MV-4-11 (cell line): ENCODE results near the gene PPP6R3.
"Not testable (repeated sequence)": the region's sequence is repeated elsewhere in the genome, so short reads cannot be mapped to it uniquely, and the experiment has no call there.

ENCODE experiments used
- DNase-seq: peaks from one replicate; lab custom pipeline; 2025; lab: John Stamatoyannopoulos, UW

The PPP6R3 gene

DNA sequence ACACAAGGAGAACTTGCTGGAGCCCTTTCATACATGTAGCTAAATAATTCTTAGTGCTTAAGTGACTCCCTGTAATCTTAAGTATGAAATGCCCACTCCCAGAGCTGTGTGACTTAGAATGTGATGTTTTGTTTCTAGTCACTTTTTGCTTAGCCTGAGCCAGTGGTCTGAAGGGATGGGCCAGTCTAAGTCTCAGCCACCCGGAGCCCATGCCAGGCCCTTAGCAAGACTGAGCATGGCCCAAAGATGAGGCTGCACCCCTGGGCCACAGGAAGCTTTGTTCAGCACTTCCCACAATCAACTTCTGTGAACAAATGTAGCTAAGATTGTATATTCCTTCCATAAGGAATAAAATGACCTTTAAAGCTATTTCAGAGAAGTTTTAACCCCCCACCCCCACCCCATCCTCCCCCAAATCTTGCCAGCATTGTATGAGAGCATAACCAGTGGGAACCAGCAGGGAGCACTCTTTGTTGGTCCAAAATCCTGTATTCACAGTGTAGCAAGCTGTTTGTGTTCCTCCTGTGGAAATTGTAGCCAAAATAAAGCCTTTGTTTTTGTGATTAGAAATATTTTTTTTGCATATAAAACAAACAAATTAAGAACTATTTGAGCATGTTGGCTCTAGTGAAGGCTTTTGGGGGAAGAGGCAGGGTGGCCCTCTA lies 150.0 kb downstream of the PPP6R3 start:
- DNase-seq = no peak

DNA sequence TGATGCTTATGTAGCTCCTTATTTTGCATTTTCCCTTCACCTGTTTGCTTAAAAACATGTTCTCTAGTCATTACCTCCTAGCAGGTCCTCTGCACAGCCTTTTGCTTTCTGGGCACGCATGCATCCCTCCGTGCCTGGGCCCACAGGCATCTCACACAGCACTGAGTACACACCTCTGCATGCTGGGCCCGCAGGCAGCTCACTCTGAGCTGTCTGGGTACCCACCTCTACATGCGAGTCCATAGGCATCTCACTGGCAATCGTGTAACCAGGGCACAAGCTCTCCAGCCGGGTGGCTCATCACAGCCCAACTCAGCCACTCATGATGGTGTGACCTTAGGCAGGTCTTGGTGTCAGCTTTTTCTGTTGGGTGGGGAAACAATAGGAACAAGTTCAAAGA lies 155.1 kb downstream of the PPP6R3 start:
- DNase-seq = no peak

DNA sequence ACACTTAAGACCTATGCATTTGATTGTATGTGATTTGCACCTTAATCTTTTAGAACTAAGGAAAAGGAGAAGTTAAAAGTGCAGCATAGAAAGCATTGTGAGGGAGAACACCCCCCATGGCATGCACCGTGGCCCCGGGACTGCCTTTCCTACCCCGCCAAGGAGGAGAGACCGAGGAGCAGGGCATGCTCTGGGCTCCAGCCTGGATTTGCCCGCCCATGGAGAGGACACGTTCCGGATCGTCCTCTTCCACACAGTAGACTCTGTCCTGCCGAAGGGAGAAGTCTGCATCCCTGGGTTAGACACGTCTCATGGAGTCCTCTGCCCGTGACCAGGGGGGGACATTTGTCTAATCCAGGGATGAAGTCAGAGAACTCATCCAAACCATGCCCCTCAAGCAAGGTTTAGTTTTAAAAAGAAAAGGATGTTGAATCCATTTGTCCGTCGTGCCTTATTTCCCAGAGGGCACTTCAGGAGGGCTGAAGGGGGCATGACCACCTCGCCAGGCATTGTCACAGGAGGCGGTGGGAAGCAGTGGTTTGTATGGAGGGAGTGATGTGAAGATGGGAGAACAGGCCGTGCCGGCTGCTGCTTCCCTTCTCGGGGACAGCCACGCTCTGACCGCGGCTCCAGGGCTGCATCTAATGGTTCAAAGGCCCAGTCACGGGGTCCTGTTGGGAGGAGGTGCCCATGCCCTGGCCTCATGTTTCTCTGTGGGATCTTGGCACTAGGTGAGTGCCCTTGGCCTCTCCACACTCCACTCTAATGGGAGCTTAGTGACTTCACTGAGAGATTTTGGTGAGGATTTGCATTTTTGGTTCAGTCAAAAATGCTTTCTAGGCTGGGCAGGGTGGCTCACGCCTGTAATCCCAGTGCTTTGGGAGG lies 157.6 kb downstream of the PPP6R3 start:
- DNase-seq = no peak

DNA sequence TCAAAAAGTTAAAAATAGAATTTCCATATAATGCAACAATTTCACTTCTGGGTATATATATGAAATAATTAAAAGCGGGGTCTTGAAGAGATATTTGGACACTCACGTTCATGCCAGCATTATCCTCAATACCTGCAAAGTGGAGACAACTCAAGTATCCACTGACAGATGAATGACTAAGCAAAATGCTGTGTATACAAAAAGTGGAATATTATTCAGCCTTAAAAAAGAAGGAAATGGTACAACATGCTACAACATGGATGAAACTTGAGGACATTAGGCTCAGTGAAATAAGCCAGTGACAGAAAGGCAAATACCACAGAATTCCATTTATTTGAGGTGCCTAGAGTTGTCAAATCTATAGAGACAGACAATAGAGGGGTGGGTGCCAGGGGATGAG lies 161.3 kb downstream of the PPP6R3 start:
- DNase-seq = no peak

DNA sequence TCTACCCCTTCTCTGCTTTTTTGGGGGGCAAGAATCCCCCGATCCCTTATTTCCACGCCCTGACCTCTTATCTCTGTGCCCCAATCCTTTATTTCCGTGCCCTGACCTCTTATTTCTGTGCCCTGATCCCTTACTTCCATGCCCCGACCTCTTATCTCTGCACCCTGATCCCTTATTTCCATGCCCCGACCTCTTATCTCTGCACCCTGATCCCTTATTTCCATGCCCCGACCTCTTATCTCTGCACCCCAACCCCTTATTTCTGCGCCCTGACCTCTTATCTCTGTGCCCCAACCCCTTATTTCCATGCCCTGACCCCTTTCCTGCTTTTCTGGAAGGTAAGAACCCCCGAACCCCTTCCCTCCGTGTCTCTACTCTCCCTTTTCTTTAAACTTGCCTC lies 163.2 kb downstream of the PPP6R3 start:
- not testable (repeated sequence) for DNase-seq

DNA sequence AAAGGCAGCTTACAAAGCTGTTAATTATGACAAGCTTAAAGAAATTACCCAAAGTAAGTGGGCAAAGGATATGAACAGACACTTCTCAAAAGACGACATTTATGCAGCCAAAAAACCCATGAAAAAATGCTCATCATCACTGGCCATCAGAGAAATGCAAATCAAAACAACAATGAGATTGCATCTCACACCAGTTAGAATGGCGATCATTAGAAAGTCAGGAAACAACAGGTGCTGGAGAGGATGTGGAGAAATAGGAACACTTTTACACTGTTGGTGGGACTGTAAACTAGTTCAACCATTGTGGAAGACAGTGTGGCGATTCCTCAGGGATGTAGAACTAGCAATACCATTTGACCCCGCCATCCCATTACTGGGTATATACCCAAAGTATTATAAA lies 164.5 kb downstream of the PPP6R3 start:
- DNase-seq = not testable (repeated sequence)

DNA sequence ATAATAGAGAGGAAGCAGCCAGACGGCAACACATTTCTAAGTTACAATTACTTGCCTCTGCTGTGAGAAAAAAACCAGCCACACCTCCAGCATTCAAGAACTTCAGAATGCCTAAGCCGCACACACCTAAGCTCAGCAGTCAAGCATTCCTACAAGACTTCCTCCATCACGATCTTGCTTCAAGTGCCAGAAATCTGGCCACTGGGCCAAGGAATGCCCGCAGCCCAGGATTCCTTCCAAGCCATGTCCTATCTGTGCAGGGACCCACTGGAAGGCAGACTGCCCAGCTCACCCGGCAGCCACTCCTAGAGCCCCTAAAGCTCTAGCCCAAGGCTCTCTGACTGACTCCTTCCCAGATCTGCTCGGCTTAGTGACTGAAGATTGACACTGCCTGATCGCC lies 165.7 kb downstream of the PPP6R3 start:
- not testable (repeated sequence) for DNase-seq

DNA sequence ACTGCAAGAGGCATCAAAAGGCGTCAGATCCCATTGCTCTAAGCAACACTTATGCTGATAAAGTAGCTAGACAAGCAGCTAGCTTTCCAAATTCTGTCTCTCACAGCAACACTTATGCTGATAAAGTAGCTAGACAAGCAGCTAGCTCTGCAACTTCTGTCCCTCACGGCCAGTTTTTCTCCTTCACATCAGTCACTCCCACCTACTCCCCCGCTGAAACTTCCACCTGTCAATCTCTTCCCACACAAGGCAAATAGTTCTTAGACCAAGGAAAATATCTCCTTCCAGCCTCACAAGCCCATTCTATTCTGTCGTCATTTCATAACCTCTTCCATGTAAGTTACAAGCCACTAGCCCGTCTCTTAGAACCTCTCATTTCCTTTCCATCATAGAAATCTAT lies 168.3 kb downstream of the PPP6R3 start:
- not testable (repeated sequence) for DNase-seq

DNA sequence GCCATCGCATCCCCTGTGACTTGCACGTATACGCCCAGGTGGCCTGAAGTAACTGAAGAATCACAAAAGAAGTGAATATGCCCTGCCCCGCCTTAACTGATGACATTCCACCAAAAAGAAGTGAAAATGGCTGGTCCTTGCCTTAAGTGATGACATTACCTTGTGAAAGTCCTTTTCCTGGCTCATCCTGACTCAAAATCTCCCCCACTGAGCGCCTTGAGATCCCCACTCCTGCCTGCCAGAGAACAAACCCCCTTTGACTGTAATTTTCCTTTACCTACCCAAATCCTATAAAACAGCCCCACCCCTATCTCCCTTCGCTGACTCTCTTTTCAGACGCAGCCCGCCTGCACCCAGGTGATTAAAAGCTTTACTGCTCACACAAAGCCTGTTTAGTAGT lies 171.8 kb downstream of the PPP6R3 start:
- DNase-seq = not testable (repeated sequence)

DNA sequence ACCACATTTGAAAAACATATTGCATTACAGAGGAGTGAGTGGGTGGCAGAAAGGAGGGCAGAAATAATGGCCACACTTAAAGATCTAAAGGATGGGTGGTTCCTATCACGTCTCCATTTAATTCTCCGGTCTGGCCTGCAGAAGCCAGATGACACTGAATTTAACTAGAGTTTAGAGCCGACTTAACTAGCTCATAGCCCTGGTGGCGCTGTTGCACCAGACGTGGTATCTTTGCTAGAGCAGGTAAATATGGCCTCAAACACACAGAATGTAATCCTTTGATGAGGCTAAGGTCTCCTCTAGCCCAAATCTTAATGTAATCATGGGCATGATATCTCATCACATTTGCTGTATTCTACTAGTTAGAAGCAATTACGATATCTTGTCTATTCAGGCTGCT lies 172.2 kb downstream of the PPP6R3 start:
- peak; percentile 39 for DNase-seq

DNA sequence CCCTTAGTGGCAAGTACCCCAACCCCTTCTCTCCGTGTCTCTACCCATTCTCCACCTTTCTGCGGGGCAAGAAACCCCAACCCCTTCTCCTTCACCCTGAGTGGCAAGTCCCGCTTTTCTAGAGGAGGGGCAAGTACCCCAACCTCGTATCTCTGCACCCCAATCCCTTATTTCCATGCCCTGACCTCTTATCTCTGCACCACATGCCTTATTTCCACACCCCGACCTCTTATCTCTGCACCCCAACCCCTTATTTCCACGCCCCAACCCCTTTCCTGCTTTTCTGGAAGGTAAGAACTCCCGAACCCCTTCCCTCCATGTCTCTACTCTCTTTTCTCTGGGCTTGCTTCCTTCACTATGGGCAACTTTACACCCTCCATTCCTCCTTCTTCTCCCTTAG lies 174.1 kb downstream of the PPP6R3 start:
- DNase-seq = not testable (repeated sequence)

DNA sequence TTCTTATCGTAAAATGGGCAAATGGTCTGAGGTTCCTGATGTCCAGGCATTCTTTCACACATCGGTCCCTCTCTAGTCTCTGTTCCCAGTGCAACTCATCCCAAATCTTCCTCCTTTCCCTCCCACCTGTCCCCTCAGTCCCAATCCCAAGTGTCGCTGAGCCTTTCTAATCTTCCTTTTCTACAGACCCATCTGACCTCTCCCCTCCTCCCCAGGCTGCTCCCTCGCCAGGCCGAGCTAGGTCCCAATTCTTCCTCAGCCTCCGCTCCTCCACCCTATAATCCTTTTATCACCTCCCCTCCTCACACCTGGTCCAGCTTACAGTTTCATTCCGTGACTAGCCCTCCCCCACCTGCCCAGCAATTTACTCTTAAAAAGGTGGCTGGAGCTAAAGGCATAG lies 174.6 kb downstream of the PPP6R3 start:
- DNase-seq = not testable (repeated sequence)

DNA sequence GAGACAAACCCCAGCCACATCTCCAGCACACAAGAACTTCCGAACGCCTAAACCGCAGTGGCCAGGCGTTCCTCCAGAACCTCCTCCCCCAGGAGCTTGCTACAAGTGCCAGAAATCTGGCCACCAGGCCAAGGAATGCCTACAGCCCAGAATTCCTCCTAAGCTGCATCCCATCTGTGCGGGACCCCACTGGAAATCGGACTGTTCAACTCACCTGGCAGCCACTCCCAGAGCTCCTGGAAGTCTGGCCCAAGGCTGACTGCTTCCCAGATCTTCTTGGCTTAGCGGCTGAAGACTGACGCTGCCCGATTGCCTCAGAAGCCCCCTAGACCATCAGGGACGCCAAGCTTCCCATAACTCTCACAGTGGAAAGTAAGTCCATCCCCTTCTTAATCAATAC lies 175.3 kb downstream of the PPP6R3 start:
- not testable (repeated sequence) for DNase-seq

DNA sequence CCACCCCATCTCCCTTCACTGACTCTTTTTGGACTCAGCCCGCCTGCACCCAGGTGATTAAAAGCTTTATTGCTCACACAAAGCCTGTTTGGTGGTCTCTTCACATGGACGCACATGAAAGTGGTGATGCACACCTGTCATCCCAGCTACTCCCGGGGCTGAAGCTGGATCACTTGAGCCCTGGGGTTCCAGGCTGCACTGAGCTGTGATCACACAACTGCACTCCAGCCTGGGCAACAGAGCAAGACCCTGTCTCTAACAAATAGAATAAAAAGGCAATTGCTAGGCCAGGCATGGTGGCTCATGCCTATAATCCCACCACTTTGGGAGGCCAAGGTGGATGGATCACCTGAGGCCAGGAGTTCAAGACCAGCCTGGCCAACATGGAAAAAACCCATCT lies 178.8 kb downstream of the PPP6R3 start:
- not testable (repeated sequence) for DNase-seq

DNA sequence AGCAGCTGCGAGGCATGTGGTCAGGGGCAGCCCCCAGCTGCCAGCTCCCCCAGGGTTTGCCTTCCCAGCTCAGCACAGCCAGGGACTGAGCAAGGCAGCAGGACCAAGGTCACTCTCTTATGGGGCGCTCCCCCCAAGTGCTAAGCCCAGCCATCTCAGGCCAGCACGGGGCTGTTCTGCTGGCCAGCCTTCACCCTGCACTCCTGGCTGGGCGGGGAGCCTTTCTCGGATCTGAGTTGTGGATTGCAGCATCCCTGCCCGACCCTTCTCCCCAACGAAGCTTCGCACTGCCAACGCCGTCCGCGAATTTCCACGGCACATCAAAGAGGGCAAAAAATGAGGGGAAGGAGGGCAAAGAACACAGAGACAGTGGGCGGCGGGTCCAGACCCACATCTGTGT lies 181.3 kb downstream of the PPP6R3 start:
- DNase-seq = no peak

DNA sequence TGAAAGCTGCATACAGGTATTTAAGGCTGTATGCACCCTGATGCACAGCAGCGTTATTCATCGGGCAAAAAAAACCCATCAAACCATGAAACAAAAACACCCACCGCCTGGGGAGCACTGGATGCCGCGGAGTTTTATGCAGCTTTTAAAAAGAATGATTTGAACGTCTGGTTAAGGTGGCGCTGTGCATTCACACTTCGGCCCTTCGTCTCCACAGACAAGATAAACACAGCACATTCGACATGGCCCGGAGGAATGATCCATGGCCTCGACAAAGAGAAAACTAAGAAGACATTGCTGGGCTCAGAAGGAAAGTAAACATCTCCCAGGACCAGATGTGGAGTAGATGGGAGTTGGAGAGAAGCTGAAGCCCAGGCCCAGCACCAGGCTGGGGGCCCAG lies 183.0 kb downstream of the PPP6R3 start:
- no peak for DNase-seq

DNA sequence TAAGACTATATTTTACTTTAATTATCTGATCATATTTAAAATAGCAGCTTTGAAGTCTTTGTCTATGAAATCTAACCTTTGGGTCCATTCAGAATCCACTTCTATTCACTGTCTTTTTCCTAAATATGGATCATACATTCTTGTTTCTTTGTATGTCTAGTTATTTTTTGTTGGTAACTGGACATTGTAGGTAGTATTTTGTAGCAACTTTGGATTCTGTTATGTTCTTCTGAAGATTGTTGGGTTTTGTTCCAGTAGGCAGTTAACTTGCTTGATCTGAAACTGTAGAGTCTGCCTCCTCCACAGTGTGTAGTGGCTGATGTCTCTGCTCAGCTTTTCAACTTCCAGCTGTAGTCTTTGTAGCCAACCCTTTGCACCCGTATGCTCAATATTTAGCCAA lies 186.3 kb downstream of the PPP6R3 start:
- no peak for DNase-seq

DNA sequence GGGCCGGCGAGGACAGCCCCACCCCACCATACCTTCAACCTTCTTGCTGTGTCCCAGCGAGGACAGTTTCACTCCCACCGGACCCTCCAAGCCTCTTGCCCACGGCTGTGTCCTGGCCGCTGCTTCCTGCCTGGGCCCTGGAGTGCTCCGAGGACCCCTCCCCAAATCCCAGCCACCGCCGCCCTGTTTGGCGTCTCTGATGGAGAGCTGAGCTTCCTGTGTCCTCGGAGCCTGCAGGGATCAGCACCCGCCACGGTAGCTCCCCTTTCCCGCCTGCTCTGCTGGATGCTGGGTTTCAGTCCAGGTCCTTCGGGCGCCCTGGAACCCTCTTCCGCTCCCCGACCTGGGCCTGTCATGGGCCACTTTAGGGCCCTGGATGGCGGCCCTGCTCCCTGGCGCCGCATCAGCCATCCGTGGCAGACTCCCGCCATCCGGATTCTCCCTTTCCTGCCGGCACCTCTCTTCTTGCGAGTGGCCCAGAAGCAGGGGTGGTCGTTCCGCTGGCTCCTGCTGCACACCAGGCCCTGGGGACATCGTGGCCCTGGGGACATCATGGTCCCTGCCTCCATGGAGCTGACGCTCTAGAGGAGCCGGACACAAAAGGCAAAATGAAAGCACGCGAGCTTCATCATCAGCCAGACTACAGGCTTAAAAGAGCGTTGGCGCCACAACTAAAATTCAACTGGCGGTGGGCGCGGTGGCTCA lies 189.5 kb downstream of the PPP6R3 start:
- no peak for DNase-seq

DNA sequence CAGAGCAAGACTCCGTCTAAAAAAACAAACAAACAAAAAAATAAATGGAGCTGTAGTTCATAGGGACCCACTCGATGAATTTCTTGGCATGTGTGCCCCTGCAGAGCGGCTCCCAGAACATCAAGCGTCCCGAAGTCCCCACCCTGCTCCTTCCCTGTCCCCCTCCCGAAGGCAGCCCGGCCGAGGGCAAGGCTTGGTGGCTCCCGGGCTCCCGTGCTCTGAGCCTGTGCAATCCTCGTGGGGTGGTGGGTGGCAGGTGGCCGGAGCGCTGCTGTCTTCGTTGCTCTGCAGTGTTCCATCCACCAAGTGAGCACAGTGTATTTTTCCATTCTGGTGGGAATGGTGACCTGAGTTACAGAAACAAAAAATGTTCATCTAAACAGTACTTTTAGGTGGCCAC lies 190.2 kb downstream of the PPP6R3 start:
- no peak for DNase-seq

DNA sequence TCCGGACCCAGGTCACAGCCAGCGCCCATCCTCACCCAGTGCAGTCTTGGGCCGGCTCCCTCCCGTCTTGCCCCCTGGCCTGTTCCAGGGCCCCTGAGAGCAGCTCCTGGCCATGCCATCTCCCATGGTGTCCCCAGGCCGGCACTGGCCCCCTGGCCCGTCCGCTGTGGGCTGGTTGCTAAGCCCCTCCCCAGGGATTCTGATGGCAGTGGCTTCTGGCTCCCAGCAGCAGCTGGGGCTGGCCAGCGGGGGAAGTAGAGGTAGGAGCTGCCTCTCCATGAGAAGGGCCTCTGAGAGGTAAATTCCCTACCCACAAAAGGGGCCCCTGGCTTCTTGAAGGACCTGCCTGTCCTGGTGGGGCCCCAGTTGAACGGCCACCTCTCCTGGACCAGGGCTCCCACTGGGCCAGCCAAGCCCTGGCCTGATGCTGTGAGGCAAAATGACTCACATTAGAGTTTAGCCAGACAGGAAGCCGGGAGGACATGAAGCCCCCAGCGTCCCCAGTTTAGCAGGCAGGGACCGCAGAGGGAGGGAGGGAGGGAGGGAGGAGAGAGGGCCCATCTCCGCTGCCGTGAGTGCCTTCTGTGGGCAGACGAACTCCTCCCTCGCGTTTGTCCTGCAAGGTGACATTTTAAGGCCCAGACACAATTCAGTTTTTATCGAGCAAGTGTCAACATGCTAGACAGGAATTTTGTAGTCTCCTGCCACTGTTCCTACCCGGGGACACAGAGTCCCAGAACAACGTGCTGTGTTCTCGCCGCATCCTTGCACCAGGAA lies 190.8 kb downstream of the PPP6R3 start:
- no peak for DNase-seq

DNA sequence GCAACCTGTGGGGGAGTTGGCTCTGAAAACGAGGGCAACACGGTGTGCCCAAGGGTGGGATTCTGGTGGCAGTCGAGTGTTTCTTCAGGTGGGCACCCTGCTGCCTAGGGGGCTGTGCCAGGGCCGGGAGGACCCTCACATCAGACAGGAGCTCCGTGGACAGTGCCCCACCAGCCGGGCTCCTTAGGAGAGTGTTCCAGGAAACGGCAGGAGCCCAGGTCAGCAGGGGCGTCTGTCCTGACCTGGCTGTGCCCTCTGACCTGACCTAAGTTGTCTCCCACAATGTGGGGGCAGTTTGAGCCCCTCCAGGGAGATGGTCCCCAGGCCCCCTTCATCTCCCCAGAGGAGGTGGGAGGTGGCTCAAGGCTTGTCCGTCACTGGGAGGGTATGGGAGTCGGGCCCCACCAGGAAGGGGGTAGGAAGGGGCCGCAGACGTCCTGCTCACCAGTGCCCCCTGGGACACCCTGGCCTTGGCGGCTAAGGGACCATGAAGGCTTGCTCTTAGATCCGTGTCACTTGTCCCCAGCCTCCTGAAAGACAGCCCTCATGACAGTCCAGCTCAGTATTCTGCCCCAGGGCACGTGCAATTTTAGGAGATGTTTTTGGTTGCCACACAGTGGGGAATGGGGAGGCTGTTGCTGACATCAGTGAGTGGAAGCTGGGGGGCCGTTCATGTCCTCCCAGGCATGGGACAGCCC lies 191.6 kb downstream of the PPP6R3 start:
- no peak for DNase-seq
